Endothelial cell of umbilical vein (primary cell): Measurements from ENCODE around the gene CACNG5. TPM values are rescaled to one million over a fixed set of nuclear protein-coding genes. Genes with fewer than 3 reads are reported as not detected.

Experiments
- BruUV-seq: library from RNA; stranded (reverse); fragments of 400-500 nt; replicated peaks from 2 replicates; lab custom pipeline; 2021; lab: Mats Ljungman, UMichigan
- CTCF ChIA-PET: fragments of 300-600, 350-600 bp; sonication (Branson Sonifier 250); formaldehyde crosslinking; loops from one replicate; lab custom pipeline; 2021; ENCODE audit warnings: antibody characterized with exemption, inconsistent platforms; lab: Charles Lee
- POLR2A ChIA-PET: fragments of 300-600, 350-600 bp; sonication (Branson Sonifier 250); formaldehyde crosslinking; loops from one replicate; lab custom pipeline; 2021; ENCODE audit warnings: antibody characterized with exemption, inconsistent platforms; lab: Charles Lee
- DNase-seq: peaks from one replicate; pipeline ENCODE4 v3.0.0-alpha.2; 2011; ENCODE audit warnings: low read depth, low spot score
- FAIRE-seq: peaks from 2 replicates; lab custom pipeline; 2011; peaks lifted over from hg19 to GRCh38; lab: Jason Lieb, UNC
- H2AFZ ChIP-seq: 2 replicates; pipeline ENCODE4 v1.6.0; 2012; ENCODE audit warnings: low read depth, low read length, control low read depth, inconsistent platforms
- H3K27ac ChIP-seq: 2 replicates; pipeline ENCODE4 v1.5.1; 2011; ENCODE audit warnings: low read depth, mild to moderate bottlenecking, control low read depth, low read length, moderate library complexity; ENCODE audit not compliant: insufficient read depth
- H3K27me3 ChIP-seq, 2 experiments: 2 replicates each; pipeline versions ENCODE4 v1.6.0 to v1.6.1; 2011; ENCODE audit warnings: low read length in 2 of 2, mixed read lengths in 1 of 2; ENCODE audit not compliant: control insufficient read depth in 2 of 2, insufficient read depth in 2 of 2
- H3K36me3 ChIP-seq, 2 experiments: 2 replicates in 1 of 2; 3 replicates in 1 of 2; pipeline ENCODE4 v1.5.1; 2011; ENCODE audit warnings: low read length in 2 of 2, mild to moderate bottlenecking in 1 of 2, moderate library complexity in 1 of 2; ENCODE audit not compliant: control insufficient read depth in 2 of 2, insufficient read depth in 2 of 2; ENCODE audit errors: extremely low read depth in 1 of 2
- H3K4me1 ChIP-seq: 3 replicates; pipeline ENCODE4 v1.5.1; 2011; ENCODE audit warnings: mild to moderate bottlenecking, low read length; ENCODE audit not compliant: control insufficient read depth, insufficient read depth; ENCODE audit errors: extremely low read depth
- H3K4me2 ChIP-seq: 2 replicates; pipeline ENCODE4 v1.6.1; 2011; ENCODE audit warnings: low read length, control low read depth, mixed read lengths; ENCODE audit not compliant: insufficient read depth
- H3K4me3 ChIP-seq, 3 experiments: fragments of 200-600 bp in 1 of 3; sonication (generic), shearing (Covaris generic) in 1 of 3; replicated peaks in 1 of 3; 2 replicates each; pipeline ENCODE4 v1.5.1; 2011 to 2016; ENCODE audit warnings: control low read depth in 3 of 3, low read length in 3 of 3, mild to moderate bottlenecking in 2 of 3, inconsistent platforms in 1 of 3, low read depth in 1 of 3, moderate library complexity in 1 of 3; ENCODE audit not compliant: insufficient read depth in 1 of 3
- H3K79me2 ChIP-seq: 2 replicates; pipeline ENCODE4 v1.6.0; 2012; ENCODE audit warnings: low read length, inconsistent platforms; ENCODE audit not compliant: control insufficient read depth, insufficient read depth
- H3K9ac ChIP-seq: replicated peaks from 2 replicates; pipeline ENCODE3; 2011; ENCODE audit warnings: low read length, control low read depth; ENCODE audit not compliant: insufficient read depth; ENCODE audit errors: extremely low read depth
- H3K9me1 ChIP-seq: replicated peaks from 3 replicates; pipeline ENCODE4 v1.6.0; 2011; ENCODE audit warnings: mild to moderate bottlenecking, low read length; ENCODE audit not compliant: control insufficient read depth, insufficient read depth; ENCODE audit errors: extremely low read depth
- H3K9me3 ChIP-seq: replicated peaks from 2 replicates; pipeline ENCODE4 v1.5.1; 2012; ENCODE audit warnings: low read length, inconsistent platforms; ENCODE audit not compliant: control insufficient read depth, insufficient read depth
- H4K20me1 ChIP-seq: replicated peaks from 2 replicates; pipeline ENCODE3; 2011; ENCODE audit warnings: mild to moderate bottlenecking, low read length; ENCODE audit not compliant: control insufficient read depth, insufficient read depth; ENCODE audit errors: extremely low read depth
- CTCF ChIP-seq, 2 donors: IDR thresholded peaks; 1 replicate in 1 of 2; 2 replicates in 1 of 2; pipeline ENCODE4 v1.5.1; 2011; ENCODE audit warnings: low read length in 2 of 2, mild to moderate bottlenecking in 2 of 2, moderate library complexity in 2 of 2, control low read depth in 1 of 2, inconsistent platforms in 1 of 2, low read depth in 1 of 2; ENCODE audit not compliant: insufficient read depth in 1 of 2; ENCODE audit errors: extremely low read depth in 1 of 2
- EZH2 ChIP-seq: IDR thresholded peaks from 2 replicates; pipeline ENCODE4 v1.6.1; 2012; ENCODE audit warnings: borderline replicate concordance, low read depth, mild to moderate bottlenecking, moderate library complexity, low read length, inconsistent platforms; ENCODE audit not compliant: severe bottlenecking
- FOS ChIP-seq: IDR thresholded peaks from 2 replicates; pipeline ENCODE4 v1.6.1; 2011; ENCODE audit warnings: mild to moderate bottlenecking, low read length, moderate library complexity, borderline replicate concordance; ENCODE audit not compliant: insufficient read depth
- GATA2 ChIP-seq: IDR thresholded peaks from 2 replicates; pipeline ENCODE4 v1.7.0; 2011; ENCODE audit warnings: low read depth, mild to moderate bottlenecking, moderate library complexity, mixed read lengths, low read length; ENCODE audit not compliant: insufficient read length, insufficient read depth
- JUN ChIP-seq: IDR thresholded peaks from 2 replicates; pipeline ENCODE4 v1.6.1; 2011; ENCODE audit warnings: borderline replicate concordance, low read depth; ENCODE audit not compliant: insufficient read length, insufficient read depth
- MYC ChIP-seq: IDR thresholded peaks from one replicate; pipeline ENCODE4 v1.6.1; 2011; ENCODE audit warnings: mild to moderate bottlenecking, low read depth, low read length
- POLR2A ChIP-seq: IDR thresholded peaks from 2 replicates; pipeline ENCODE4 v1.6.1; 2012; ENCODE audit warnings: low read depth, mild to moderate bottlenecking, control low read depth, low read length
- POLR2AphosphoS5 ChIP-seq: IDR thresholded peaks from 2 replicates; pipeline ENCODE4 v1.6.1; 2012; ENCODE audit warnings: low read depth, mild to moderate bottlenecking, control low read depth, low read length, moderate library complexity; ENCODE audit not compliant: insufficient read depth
- dilution Hi-C: fragments of 300-500 bp; cut with MboI; formaldehyde crosslinking; loops from one replicate; pipeline ENCODE4 v1.15.0; 2019; ENCODE audit warnings: low sequenced_read_pairs; ENCODE audit not compliant: extremely low pct_ligation_motif_present
- intact Hi-C: fragments of 100-400 bp; cut with micrococcal nuclease; formaldehyde crosslinking; loops from one replicate; pipeline ENCODE4 v1.10.0; 2022
- polyA plus RNA-seq, 4 experiments: library from polyadenylated mRNA; depleted of rRNA in 3 of 4; stranded (reverse) in 3 of 4; unstranded in 1 of 4; fragments of >200 nt; gene quantifications; 2 replicates each; pipeline versions ENCODE4 v1.2.1 to v1.2.3, GENCODE V29; 2011 to 2012; ENCODE audit warnings: missing spikeins in 1 of 4
- total RNA-seq: library from RNA; stranded (reverse); gene quantifications from 2 replicates; pipeline ENCODE4 v1.2.3, GENCODE V29; 2021
- TF ChIP-seq, protein P1 (sequence below): IDR thresholded peaks from 2 replicates; pipeline ENCODE4 v1.6.1; 2011; ENCODE audit not compliant: insufficient read depth, insufficient read length

CACNG5 gene
- total and polyA plus RNA-seq, 2 donors (not counting 3 experiments of a cell fraction or from before 2014, with no cell fraction given): not detected

DNA sequence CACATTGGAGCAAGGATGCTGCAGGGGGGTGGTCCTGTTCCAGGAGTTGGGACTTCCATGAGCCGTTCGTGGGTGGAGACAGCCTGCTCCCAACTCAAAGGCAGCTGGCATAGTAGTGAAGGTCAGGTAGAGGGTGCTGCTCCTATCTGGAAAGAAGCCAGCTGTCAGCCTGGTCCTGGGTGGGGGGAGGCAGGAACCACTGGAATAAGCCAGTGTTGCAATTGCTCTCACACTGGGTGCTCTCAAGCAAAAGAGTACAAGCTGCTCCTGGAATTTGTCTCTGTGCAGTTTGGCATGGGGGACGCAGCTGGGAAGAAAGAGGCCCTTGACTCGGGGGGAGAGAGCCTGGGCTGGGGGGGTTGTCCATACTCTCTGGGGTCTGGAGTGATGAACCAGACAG is 8.7 kb downstream of the CACNG5 start:
- H2AFZ ChIP-seq: no peak overlapping the region
- no peak overlapping the region for H3K4me3 ChIP-seq
- no peaks in the 10 kb centered on the region for H3K9me1 ChIP-seq
- FAIRE-seq (no peak), DNase-seq (no peak)
- CTCF ChIA-PET: no interaction called here
- no peaks in the 10 kb centered on the region for H3K36me3 ChIP-seq
- intact Hi-C loops (no loop called here), dilution Hi-C loops (no loop called here)
- H3K4me1 ChIP-seq: no peaks in the 10 kb centered on the region
- POLR2A ChIA-PET: no interaction called here
- no peaks in the 10 kb centered on the region for H4K20me1 ChIP-seq
- H3K4me2 ChIP-seq: no peak overlapping the region
- no peak overlapping the region for H3K27ac ChIP-seq
- no peaks in the 10 kb centered on the region for H3K79me2 ChIP-seq
- H3K27me3 ChIP-seq: no peaks in the 10 kb centered on the region
- H3K9me3 ChIP-seq: no peaks in the 10 kb centered on the region
- no peak overlapping the region for H3K9ac ChIP-seq
- TF ChIP-seq EZH2 (no peak), FOS (no peak), CTCF (IDR thresholded peaks at IDR 0.05; ENCODE audit: extremely low read depth in 1 of 2, insufficient read depth in 1 of 2, low read depth in 1 of 2, low read length in 2 of 2) (no peak), JUN (no peak), POLR2AphosphoS5 (no peak), GATA2 (no peak), MYC (no peak), POLR2A (no peak)
- TF ChIP-seq, protein P1, sequence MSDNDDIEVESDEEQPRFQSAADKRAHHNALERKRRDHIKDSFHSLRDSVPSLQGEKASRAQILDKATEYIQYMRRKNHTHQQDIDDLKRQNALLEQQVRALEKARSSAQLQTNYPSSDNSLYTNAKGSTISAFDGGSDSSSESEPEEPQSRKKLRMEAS: no peak
- no TSS peak for BruUV-seq
